GM18861 (cell line): Measurements from ENCODE around the gene GRIN1.

Experiments
- ATAC-seq: cut with Tn5 transposase; IDR thresholded peaks from one replicate; pipeline ENCODE4 v1.9.1; 2021; ENCODE audit not compliant: unreplicated experiment

The GRIN1 gene

GRCh38 chr9:137147091-137147792 lies 8.3 kb downstream of the GRIN1 start:
- no peak for ATAC-seq

GRCh38 chr9:137147793-137148160 lies 8.8 kb downstream of the GRIN1 start:
- ATAC-seq: no peak

GRCh38 chr9:137148242-137148641 lies 9.3 kb downstream of the GRIN1 start:
- no peak for ATAC-seq

GRCh38 chr9:137148661-137149060 lies 9.7 kb downstream of the GRIN1 start:
- ATAC-seq: no peak

GRCh38 chr9:137149363-137149762 lies 10.4 kb downstream of the GRIN1 start:
- no peak for ATAC-seq

GRCh38 chr9:137149942-137150616 lies 11.1 kb downstream of the GRIN1 start:
- ATAC-seq: no peak

GRCh38 chr9:137150617-137151457 lies 11.9 kb downstream of the GRIN1 start:
- no peak for ATAC-seq

- ATAC-seq: no peak
Observed at GRCh38 chr9:137152844-137153405, 14.0 kb downstream of the GRIN1 start.

GRCh38 chr9:137156567-137157375 lies 17.8 kb downstream of the GRIN1 start:
- no peak for ATAC-seq

- ATAC-seq: no peak
Observed at GRCh38 chr9:137157618-137158415, 18.9 kb downstream of the GRIN1 start.

GRCh38 chr9:137158625-137159024 lies 19.7 kb downstream of the GRIN1 start:
- ATAC-seq: no peak

GRCh38 chr9:137159105-137160053 lies 20.4 kb downstream of the GRIN1 start:
- ATAC-seq: no peak

- no peak for ATAC-seq
Observed at GRCh38 chr9:137160054-137160425, 21.1 kb downstream of the GRIN1 start.

- no peak for ATAC-seq
Observed at GRCh38 chr9:137160716-137161557, 22.0 kb downstream of the GRIN1 start.

- no peak for ATAC-seq
Observed at GRCh38 chr9:137161558-137162486, 22.9 kb downstream of the GRIN1 start.

- no peak for ATAC-seq
Observed at GRCh38 chr9:137162505-137163364, 23.8 kb downstream of the GRIN1 start.
